GM12878 (cell line): Measurements from ENCODE around the gene CCL22. TPM values are rescaled to one million over a fixed set of nuclear protein-coding genes. Genes with fewer than 3 reads are reported as not detected.
A peak's percentile ranks its signal among the peaks of the same experiment; 100 is the strongest.

Source experiments
- BCL11A ChIP-seq: IDR thresholded peaks from 2 replicates; pipeline ENCODE4 v1.6.1; 2011; ENCODE audit warnings: low read depth, low read length
- EED ChIP-seq: sonication (generic); IDR thresholded peaks from 2 replicates; pipeline ENCODE4 v1.6.1; 2016; ENCODE audit warnings: antibody characterized with exemption, low read depth
- ETV6 ChIP-seq, 2 experiments: fragments of 450-650 bp in 1 of 2; IDR thresholded peaks in 1 of 2; conservative IDR thresholded peaks in 1 of 2; 2 replicates each; pipeline ENCODE4 v1.6.1; 2014; ENCODE audit warnings: antibody characterized with exemption in 1 of 2, borderline replicate concordance in 1 of 2, low read depth in 1 of 2, mild to moderate bottlenecking in 1 of 2, moderate library complexity in 1 of 2
- IKZF2 ChIP-seq, 2 experiments: fragments of 450-650 bp; IDR thresholded peaks; 2 replicates each; pipeline ENCODE4 v1.6.1; 2017; ENCODE audit warnings: mild to moderate bottlenecking in 2 of 2, moderate library complexity in 2 of 2
- RAD21 ChIP-seq: IDR thresholded peaks from 2 replicates; pipeline ENCODE4 v1.6.1; 2011; ENCODE audit warnings: mild to moderate bottlenecking, low read depth, low read length, moderate library complexity; ENCODE audit not compliant: insufficient read depth
- RAD51 ChIP-seq: fragments of 450-650 bp; IDR thresholded peaks from 2 replicates; pipeline ENCODE4 v1.6.1; 2016; ENCODE audit warnings: moderate library complexity, mild to moderate bottlenecking, inconsistent platforms
- RFX5 ChIP-seq: IDR thresholded peaks from 2 replicates; pipeline ENCODE4 v1.6.1; 2011; ENCODE audit warnings: low read depth, low read length, improper control_type of control experiment
- SMAD1 ChIP-seq: fragments of 450-650 bp; IDR thresholded peaks from 2 replicates; pipeline ENCODE4 v1.6.1; 2018; ENCODE audit warnings: mild to moderate bottlenecking, low read depth; ENCODE audit not compliant: partially characterized antibody
- TCF12 ChIP-seq: IDR thresholded peaks from 2 replicates; pipeline ENCODE4 v1.6.1; 2011; ENCODE audit warnings: low read depth, mild to moderate bottlenecking, low read length
- ZBTB40 ChIP-seq: fragments of 450-650 bp; IDR thresholded peaks from 2 replicates; pipeline ENCODE4 v1.6.1; 2016; ENCODE audit warnings: mild to moderate bottlenecking, moderate library complexity, borderline replicate concordance
- polyA plus RNA-seq, 11 experiments: library from polyadenylated mRNA; depleted of rRNA in 4 of 11; unstranded in 6 of 11; stranded (reverse) in 5 of 11; fragments of >200 nt; fragmentation: Nextera tagmentation in 4 of 11; fragmentation: Illumina TruSeq in 1 of 11; extraction: Ambion mirVana in 4 of 11; extraction: Trizol in 1 of 11; gene quantifications; 1 replicate in 1 of 11; 2 replicates in 10 of 11; pipeline versions ENCODE4 v1.2.1 to v1.2.3, GENCODE V29; 2011 to 2016; ENCODE audit warnings: inconsistent platforms in 2 of 11, missing spikeins in 2 of 11, low read depth in 1 of 11
- total RNA-seq, 4 experiments: library from RNA; depleted of rRNA in 3 of 4; stranded (reverse); fragments of >200 nt in 3 of 4; fragmentation: Illumina TruSeq in 1 of 4; extraction: Trizol in 1 of 4; gene quantifications; 2 replicates each; pipeline versions ENCODE4 v1.2.1 to v1.2.3, GENCODE V29; 2013 to 2021
- TF ChIP-seq, protein P1 (sequence below): fragments of 450-650 bp; IDR thresholded peaks from 2 replicates; pipeline ENCODE4 v1.6.1; 2017; ENCODE audit warnings: mild to moderate bottlenecking, moderate library complexity
- TF ChIP-seq, protein P2 (sequence below): fragments of 450-650 bp; IDR thresholded peaks from 2 replicates; pipeline ENCODE4 v1.6.1; 2017; ENCODE audit warnings: low read depth, mild to moderate bottlenecking, moderate library complexity

CCL22 gene
- total and polyA plus RNA-seq, 10 of the 15 experiments (the other 5 are each of a cell fraction or from before 2014, with no cell fraction given): 38.0 to 704 (median 349) TPM

DNA sequence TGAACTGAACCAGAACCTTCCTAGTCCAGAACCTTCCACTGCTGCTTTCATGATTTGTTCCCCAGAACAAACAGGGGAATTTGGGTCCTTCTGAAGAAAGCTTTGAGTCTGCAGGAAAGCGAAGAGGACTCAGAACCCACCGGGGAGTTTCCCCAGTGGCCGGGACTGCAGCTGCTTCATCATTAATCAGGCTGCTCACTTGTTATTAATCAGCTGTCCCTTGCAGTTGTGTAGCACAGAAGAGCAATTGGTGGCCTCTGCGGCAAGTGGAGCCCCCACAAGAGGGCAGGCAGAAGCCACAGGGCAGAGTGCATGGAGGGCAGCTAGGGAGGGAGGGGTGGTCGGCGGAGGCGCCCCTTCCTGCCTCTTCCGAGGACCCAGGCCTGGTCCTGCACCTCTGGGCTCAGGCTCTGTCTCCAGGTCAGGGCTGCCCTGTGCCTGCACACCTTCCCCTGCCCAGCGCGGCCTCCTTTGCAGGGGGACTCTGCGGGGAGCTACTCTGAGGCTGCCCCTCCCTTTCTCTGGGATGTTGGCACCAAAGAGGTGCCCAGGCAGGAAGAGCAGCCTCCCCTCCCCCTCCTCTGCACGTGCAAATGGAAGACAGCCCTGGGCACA, 52.9 kb downstream of the CCL22 start (continued):
- TF ChIP-seq ZBTB40: no peak
- TF ChIP-seq RFX5: no peak
- 0 out of 2 replicates have a peak, but pooled peaks have one; percentile 29 for TF ChIP-seq EED
- TF ChIP-seq BCL11A: peak; percentile 73; the same call in 1 of the 2 replicates
- TF ChIP-seq SMAD1: no peak
- TF ChIP-seq RAD21: 0 out of 2 replicates have a peak, but pooled peaks have one; percentile 13
- no peak for TF ChIP-seq RAD51
- 0 out of 4 replicates have a peak, but pooled peaks of 1 of the 2 experiments have one; percentile 30 for TF ChIP-seq ETV6 (conservative IDR thresholded peaks at IDR 0.05 in 1 of 2, IDR thresholded peaks at IDR 0.05 in 1 of 2; ENCODE audit: borderline replicate concordance in 1 of 2, low read depth in 1 of 2)
- TF ChIP-seq, protein P1, sequence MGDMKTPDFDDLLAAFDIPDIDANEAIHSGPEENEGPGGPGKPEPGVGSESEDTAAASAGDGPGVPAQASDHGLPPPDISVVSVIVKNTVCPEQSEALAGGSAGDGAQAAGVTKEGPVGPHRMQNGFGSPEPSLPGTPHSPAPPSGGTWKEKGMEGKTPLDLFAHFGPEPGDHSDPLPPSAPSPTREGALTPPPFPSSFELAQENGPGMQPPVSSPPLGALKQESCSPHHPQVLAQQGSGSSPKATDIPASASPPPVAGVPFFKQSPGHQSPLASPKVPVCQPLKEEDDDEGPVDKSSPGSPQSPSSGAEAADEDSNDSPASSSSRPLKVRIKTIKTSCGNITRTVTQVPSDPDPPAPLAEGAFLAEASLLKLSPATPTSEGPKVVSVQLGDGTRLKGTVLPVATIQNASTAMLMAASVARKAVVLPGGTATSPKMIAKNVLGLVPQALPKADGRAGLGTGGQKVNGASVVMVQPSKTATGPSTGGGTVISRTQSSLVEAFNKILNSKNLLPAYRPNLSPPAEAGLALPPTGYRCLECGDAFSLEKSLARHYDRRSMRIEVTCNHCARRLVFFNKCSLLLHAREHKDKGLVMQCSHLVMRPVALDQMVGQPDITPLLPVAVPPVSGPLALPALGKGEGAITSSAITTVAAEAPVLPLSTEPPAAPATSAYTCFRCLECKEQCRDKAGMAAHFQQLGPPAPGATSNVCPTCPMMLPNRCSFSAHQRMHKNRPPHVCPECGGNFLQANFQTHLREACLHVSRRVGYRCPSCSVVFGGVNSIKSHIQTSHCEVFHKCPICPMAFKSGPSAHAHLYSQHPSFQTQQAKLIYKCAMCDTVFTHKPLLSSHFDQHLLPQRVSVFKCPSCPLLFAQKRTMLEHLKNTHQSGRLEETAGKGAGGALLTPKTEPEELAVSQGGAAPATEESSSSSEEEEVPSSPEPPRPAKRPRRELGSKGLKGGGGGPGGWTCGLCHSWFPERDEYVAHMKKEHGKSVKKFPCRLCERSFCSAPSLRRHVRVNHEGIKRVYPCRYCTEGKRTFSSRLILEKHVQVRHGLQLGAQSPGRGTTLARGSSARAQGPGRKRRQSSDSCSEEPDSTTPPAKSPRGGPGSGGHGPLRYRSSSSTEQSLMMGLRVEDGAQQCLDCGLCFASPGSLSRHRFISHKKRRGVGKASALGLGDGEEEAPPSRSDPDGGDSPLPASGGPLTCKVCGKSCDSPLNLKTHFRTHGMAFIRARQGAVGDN: 0 out of 2 replicates have a peak, but pooled peaks have one; percentile 37
- TF ChIP-seq TCF12: peak; percentile 92
- TF ChIP-seq, protein P2, sequence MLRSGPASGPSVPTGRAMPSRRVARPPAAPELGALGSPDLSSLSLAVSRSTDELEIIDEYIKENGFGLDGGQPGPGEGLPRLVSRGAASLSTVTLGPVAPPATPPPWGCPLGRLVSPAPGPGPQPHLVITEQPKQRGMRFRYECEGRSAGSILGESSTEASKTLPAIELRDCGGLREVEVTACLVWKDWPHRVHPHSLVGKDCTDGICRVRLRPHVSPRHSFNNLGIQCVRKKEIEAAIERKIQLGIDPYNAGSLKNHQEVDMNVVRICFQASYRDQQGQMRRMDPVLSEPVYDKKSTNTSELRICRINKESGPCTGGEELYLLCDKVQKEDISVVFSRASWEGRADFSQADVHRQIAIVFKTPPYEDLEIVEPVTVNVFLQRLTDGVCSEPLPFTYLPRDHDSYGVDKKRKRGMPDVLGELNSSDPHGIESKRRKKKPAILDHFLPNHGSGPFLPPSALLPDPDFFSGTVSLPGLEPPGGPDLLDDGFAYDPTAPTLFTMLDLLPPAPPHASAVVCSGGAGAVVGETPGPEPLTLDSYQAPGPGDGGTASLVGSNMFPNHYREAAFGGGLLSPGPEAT: 0 out of 2 replicates have a peak, but pooled peaks have one; percentile 52
- TF ChIP-seq IKZF2 (IDR thresholded peaks at IDR 0.05): peak; percentile 18 to 23; a peak in 1 of 4 replicates
